Heart right ventricle (tissue), 16 donors: ENCODE measurements around the gene DST. TPM values are rescaled to one million over a fixed set of nuclear protein-coding genes. Genes with fewer than 3 reads are reported as not detected.

ENCODE experiments used
- ATAC-seq, 8 donors: fragments of 200-7000 bp; cut with Tn5 transposase; one replicate each; pipeline ENCODE4 v1.9.1; 2020; ENCODE audit warnings: mild to moderate bottlenecking in 8 of 8, moderate library complexity in 8 of 8, moderate number of reproducible peaks in 1 of 8
- DNase-seq, 2 donors: peaks; one replicate each; pipeline ENCODE4 v3.0.0-alpha.2; 2020
- H3K27ac ChIP-seq, 10 donors: fragments of 200-600 bp; sonication (generic) in 2 of 10; one replicate each; pipeline versions ENCODE4 v1.5.0 to v1.8.0; 2020 to 2022; ENCODE audit warnings: mild to moderate bottlenecking in 3 of 10
- H3K27me3 ChIP-seq, 7 donors: fragments of 200-600 bp; one replicate each; pipeline ENCODE4 v1.8.0; 2021 to 2022; ENCODE audit warnings: mild to moderate bottlenecking in 2 of 7
- H3K36me3 ChIP-seq, 9 donors: fragments of 200-600 bp; sonication (generic) in 1 of 9; one replicate each; pipeline versions ENCODE4 v1.5.0 to v1.8.0; 2020 to 2022; ENCODE audit warnings: mild to moderate bottlenecking in 2 of 9
- H3K4me1 ChIP-seq, 9 donors: fragments of 200-600 bp; sonication (generic) in 1 of 9; one replicate each; pipeline versions ENCODE4 v1.5.0 to v1.8.0; 2020 to 2022; ENCODE audit warnings: mild to moderate bottlenecking in 4 of 9
- H3K4me3 ChIP-seq, 10 donors: fragments of 200-600 bp; sonication (generic) in 2 of 10; one replicate each; pipeline versions ENCODE4 v1.5.0 to v1.8.0; 2020 to 2022; ENCODE audit warnings: mild to moderate bottlenecking in 7 of 10, moderate library complexity in 2 of 10
- H3K9me3 ChIP-seq, 11 donors: fragments of 200-600 bp in 10 of 11; sonication (generic) in 2 of 11; one replicate each; pipeline versions ENCODE4 v1.5.0 to v1.8.0; 2013 to 2022; ENCODE audit warnings: mild to moderate bottlenecking in 2 of 11, control low read depth in 1 of 11, moderate library complexity in 1 of 11
- whole genome bisulfite sequencing, 2 donors: extraction: QIAGEN DNeasy Blood & Tissue Kit; methylation state at CpG; one replicate each; pipeline ENCODE4 v1.1.7; 2013; ENCODE audit warnings: inconsistent platforms in 1 of 2; 5-methylcytosine and 5-hydroxymethylcytosine counted together
- intact Hi-C, 10 donors: fragments of 100-400 bp; cut with DNase I; formaldehyde crosslinking; loops; one replicate each; pipeline versions ENCODE4 v1.11.1 to v1.14.2; 2022
- polyA plus RNA-seq, 2 donors: library from polyadenylated mRNA; stranded (reverse); fragments of 200-250 nt; gene quantifications; one replicate each; pipeline ENCODE4 v1.2.3, GENCODE V29; 2013
- total RNA-seq, 10 donors: library from RNA; stranded (reverse); fragmentation: NEBNext Ultra II Directional in 3 of 10; extraction: Animal tissue kit (Norgen Biotek cat#: 25700) in 3 of 10; gene quantifications; one replicate each; pipeline versions ENCODE4 v1.2.1 to v1.2.4, GENCODE V29; 2021 to 2023
- TF ChIP-seq, protein P1 (sequence below), 9 donors: fragments of 200-600 bp; sonication (generic) in 2 of 9; IDR thresholded peaks; one replicate each; pipeline versions ENCODE4 v1.5.0 to v1.8.0; 2021 to 2022; ENCODE audit warnings: antibody characterized with exemption in 9 of 9, mild to moderate bottlenecking in 5 of 9, moderate library complexity in 1 of 9
- donor health status: Arrhythmogenic right ventricular cardiomyopathy.
- donor health status: ischemic (EF 13 %, LVEDD 7.1; RV severe dilation, severe dysfunction).
- donor health status: healthy with polysubstance abuse.
- donor health status: DM: no; HTN: yes; CAD: no.
- donor health status: DM: no; HTN: no; CAD: no.
- donor health status: ischemic (EF 25% LVEDD 6.9; RV normal size, moderate dysfunction).
- donor health status: ischemic (EF 25% LVEDD 5.7; RV mildly dilated, moderate dysfunction).
- donor health status: healthy.
- donor health status: DM: yes; HTN: yes; CAD: no.
- donor health status: Ischemic cardiomyopathy.
- donor health status: ischemic (EF 35%, LVEDD 5.7; RV mildly dilated, moderate dysfunction).
- donor health status: nonischemic (EF 11% LVEDD 7.7; RV severe dilation, severe dysfunction).
- donor health status: DM: yes; HTN: yes; CAD: no.
- donor health status: PGD.
- donor health status: ischemic (EF 29% LVEDD 5.4; RV normal size, mild dysfunction).
- donor health status: nonischemic (EF 23%, LVEDD 6.1; RV moderate dilation, normal function).

DST gene
- total and polyA plus RNA-seq, 12 donors = 103 to 619 (median 433) TPM

DNA sequence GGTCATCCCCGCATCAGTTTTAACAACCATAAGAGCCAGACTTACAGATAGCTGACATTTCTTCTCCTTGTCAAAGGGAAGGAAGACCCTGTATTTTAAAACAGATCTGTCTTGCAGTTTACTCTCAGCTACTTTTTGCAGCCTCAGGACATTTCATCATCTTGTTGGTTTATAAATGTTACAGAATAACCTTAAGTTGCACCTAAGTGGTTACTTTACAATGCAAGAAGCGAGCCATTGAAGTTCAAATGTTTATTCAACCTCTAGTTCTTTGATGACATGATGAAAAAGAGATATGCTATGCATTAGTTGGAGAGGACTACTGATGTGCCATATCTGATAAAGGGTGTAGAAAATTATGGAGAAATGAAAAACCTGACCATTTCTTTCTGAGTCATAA, 207.4 kb downstream of the DST start:
- Histone ChIP-seq H3K27me3 (no peaks in the 10 kb centered on the region), H3K9me3 (peaks cover 0 to 29% (median 4%) of the 10 kb centered on the region in 11 donors), H3K4me3 (no peak overlapping the region), H3K27ac (no peak overlapping the region), H3K4me1 (no peaks in the 10 kb centered on the region), H3K36me3 (no peaks in the 10 kb centered on the region)
- TF ChIP-seq, protein P1, sequence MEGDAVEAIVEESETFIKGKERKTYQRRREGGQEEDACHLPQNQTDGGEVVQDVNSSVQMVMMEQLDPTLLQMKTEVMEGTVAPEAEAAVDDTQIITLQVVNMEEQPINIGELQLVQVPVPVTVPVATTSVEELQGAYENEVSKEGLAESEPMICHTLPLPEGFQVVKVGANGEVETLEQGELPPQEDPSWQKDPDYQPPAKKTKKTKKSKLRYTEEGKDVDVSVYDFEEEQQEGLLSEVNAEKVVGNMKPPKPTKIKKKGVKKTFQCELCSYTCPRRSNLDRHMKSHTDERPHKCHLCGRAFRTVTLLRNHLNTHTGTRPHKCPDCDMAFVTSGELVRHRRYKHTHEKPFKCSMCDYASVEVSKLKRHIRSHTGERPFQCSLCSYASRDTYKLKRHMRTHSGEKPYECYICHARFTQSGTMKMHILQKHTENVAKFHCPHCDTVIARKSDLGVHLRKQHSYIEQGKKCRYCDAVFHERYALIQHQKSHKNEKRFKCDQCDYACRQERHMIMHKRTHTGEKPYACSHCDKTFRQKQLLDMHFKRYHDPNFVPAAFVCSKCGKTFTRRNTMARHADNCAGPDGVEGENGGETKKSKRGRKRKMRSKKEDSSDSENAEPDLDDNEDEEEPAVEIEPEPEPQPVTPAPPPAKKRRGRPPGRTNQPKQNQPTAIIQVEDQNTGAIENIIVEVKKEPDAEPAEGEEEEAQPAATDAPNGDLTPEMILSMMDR (IDR thresholded peaks at IDR 0.05) = no peak
- ATAC-seq (no peak), DNase-seq (no peak)
- intact Hi-C loops = no loop called here
- WGBS, 2 donors = 95 to 96% methylated on average over 2 of the region's 2 CpGs

DNA sequence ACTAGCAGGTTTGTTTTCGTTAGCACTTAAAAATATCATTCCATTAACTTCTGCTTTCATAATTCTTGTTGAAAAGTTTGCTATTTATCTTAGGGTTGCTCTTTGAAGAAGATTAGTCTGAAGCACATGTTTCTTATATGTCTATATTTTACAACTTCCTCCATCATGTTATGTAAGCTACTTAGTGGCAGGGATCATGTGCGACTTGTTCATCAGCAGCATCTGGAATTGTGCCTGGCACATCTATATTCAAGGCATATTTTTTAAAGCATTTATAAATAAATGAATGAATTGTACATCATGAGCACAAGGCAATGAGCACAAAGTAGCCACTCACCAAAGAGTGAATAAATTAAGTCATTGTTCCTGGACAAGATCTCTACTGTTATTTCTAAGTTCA, 208.1 kb downstream of the DST start:
- no peaks in the 10 kb centered on the region for H3K4me1 ChIP-seq
- no peak overlapping the region for H3K4me3 ChIP-seq
- H3K27ac ChIP-seq = no peak overlapping the region
- no peak for DNase-seq
- TF ChIP-seq, protein P1 (IDR thresholded peaks at IDR 0.05) = no peak
- no peak for ATAC-seq
- no peaks in the 10 kb centered on the region for H3K36me3 ChIP-seq
- 91 to 96% methylated on average over 2 of the region's 2 CpGs for WGBS, 2 donors
- intact Hi-C loops = no loop called here
- H3K9me3 ChIP-seq = peaks cover 0 to 21% (median 2%) of the 10 kb centered on the region in 11 donors
- H3K27me3 ChIP-seq = no peaks in the 10 kb centered on the region

DNA sequence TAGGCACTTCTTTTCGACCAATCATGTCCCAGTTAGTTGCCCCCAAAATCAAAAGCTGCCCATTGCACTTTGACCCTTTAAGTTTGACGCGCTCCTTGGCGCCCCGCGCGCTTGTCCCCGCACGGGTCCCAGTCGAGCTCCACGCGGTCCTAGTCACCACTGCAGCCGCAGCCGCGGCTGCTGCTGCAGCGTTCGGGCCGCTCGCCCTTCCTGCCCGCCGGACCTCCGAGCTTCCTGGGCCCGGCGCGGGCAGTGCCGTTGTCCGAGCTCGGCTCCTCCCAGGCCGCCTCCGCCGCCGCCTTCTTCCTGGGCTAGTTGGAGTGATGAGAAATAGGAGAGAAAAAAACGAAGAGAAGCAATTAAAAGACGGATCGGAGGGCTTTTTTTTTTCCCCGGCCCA, 209.6 kb downstream of the DST start:
- H3K27me3 ChIP-seq = no peaks in the 10 kb centered on the region
- H3K4me3 ChIP-seq = peak overlapping the region in 1 of 10 donors; percentile 22
- no peak for DNase-seq
- WGBS, 2 donors = 54 to 83% methylated on average over 36 of the region's 36 CpGs
- ATAC-seq = no peak
- H3K4me1 ChIP-seq = no peaks in the 10 kb centered on the region
- peaks cover 0 to 13% (median 0%) of the 10 kb centered on the region in 11 donors for H3K9me3 ChIP-seq
- no peak overlapping the region for H3K27ac ChIP-seq
- TF ChIP-seq, protein P1 (IDR thresholded peaks at IDR 0.05) = no peak
- intact Hi-C loops = no loop called here
- no peaks in the 10 kb centered on the region for H3K36me3 ChIP-seq

DNA sequence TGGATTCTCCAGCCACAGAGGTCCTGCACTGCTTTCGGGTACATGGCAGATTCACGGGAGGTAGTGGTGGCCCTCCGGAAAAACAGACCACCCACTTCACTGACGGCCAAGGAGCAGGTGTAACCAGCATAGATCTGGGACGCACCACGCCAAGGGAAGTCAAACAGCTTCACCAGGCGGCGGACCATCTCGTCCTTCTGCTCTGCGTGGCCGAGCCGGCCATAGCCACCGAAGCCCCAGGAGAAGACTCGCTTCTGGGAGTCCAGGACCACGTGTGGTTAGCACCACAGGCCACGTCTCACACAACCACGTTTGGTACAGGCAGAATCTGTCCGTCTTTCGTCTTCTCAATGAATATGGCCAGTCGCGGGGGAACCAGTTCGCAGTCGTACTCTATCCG, 210.5 kb downstream of the DST start:
- TF ChIP-seq, protein P1 (IDR thresholded peaks at IDR 0.05) = no peak
- DNase-seq = no peak
- Histone ChIP-seq H3K4me1 (no peaks in the 10 kb centered on the region), H3K27me3 (no peaks in the 10 kb centered on the region), H3K9me3 (peaks cover 0 to 13% (median 0%) of the 10 kb centered on the region in 11 donors), H3K36me3 (no peaks in the 10 kb centered on the region), H3K27ac (no peak overlapping the region), H3K4me3 (no peak overlapping the region)
- WGBS, 2 donors = 97 to 98% methylated on average over 24 of the region's 24 CpGs
- ATAC-seq = no peak
- intact Hi-C loops = no loop called here
